Neuronal stem cell (in vitro differentiated cells): ENCODE results near the gene CXorf38.
A peak's percentile ranks its signal among the peaks of the same experiment; 100 is the strongest.

Experiments used
- DNase-seq: peaks from one replicate; pipeline ENCODE4 v3.0.0-alpha.2; 2013; ENCODE audit warnings: low spot score
- H2AFZ ChIP-seq: one replicate; pipeline ENCODE4 v1.6.1; 2013; ENCODE audit warnings: mild to moderate bottlenecking, low read length, inconsistent platforms
- H2AK5ac ChIP-seq: 2 replicates; pipeline ENCODE4 v1.6.1; 2013; ENCODE audit warnings: low read depth, mild to moderate bottlenecking, inconsistent platforms, low read length, moderate library complexity, mixed read lengths
- H2BK120ac ChIP-seq: 2 replicates; pipeline ENCODE4 v1.6.1; 2013; ENCODE audit warnings: low read depth, mild to moderate bottlenecking, inconsistent platforms, low read length, moderate library complexity, mixed read lengths
- H2BK12ac ChIP-seq: one replicate; pipeline ENCODE4 v1.6.1; 2013; ENCODE audit warnings: low read length, inconsistent platforms
- H2BK15ac ChIP-seq: 2 replicates; pipeline ENCODE4 v1.6.1; 2013; ENCODE audit warnings: mild to moderate bottlenecking, low read length, inconsistent platforms, mixed read lengths
- H2BK5ac ChIP-seq: one replicate; pipeline ENCODE4 v1.6.1; 2013; ENCODE audit warnings: inconsistent platforms, mild to moderate bottlenecking, low read length, moderate library complexity
- H3K14ac ChIP-seq: one replicate; pipeline ENCODE4 v1.6.1; 2013; ENCODE audit warnings: low read length, inconsistent platforms
- H3K18ac ChIP-seq: 2 replicates; pipeline ENCODE4 v1.6.1; 2013; ENCODE audit warnings: low read length, inconsistent platforms
- H3K23ac ChIP-seq: 2 replicates; pipeline ENCODE4 v1.6.1; 2013; ENCODE audit warnings: low read depth, mild to moderate bottlenecking, mixed read lengths, low read length, inconsistent platforms; ENCODE audit not compliant: poor library complexity
- H3K27ac ChIP-seq: replicated peaks from 3 replicates; pipeline ENCODE4 v1.5.1; 2013; ENCODE audit warnings: low read length, inconsistent platforms
- H3K27me3 ChIP-seq, 3 experiments: 2 replicates each; pipeline ENCODE4 v1.6.1; 2013; ENCODE audit warnings: low read length in 3 of 3, mild to moderate bottlenecking in 2 of 3, inconsistent platforms in 1 of 3, low read depth in 1 of 3, mixed read lengths in 1 of 3, moderate library complexity in 1 of 3; ENCODE audit not compliant: control insufficient read depth in 3 of 3, insufficient read depth in 3 of 3
- H3K36me3 ChIP-seq, 2 donors: replicated peaks in 1 of 2; 2 replicates each; pipeline ENCODE4 v1.6.1; 2013; ENCODE audit warnings: low read length in 2 of 2; ENCODE audit not compliant: control insufficient read depth in 2 of 2, insufficient read depth in 2 of 2
- H3K4ac ChIP-seq: 2 replicates; pipeline ENCODE4 v1.6.1; 2013; ENCODE audit warnings: inconsistent platforms, mild to moderate bottlenecking, low read length, moderate library complexity
- H3K4me1 ChIP-seq, 2 donors: 1 replicate in 1 of 2; 2 replicates in 1 of 2; pipeline ENCODE4 v1.6.1; 2013; ENCODE audit warnings: low read length in 2 of 2, low read depth in 1 of 2; ENCODE audit not compliant: control insufficient read depth in 2 of 2, insufficient read depth in 1 of 2
- H3K4me2 ChIP-seq: one replicate; pipeline ENCODE4 v1.6.1; 2013; ENCODE audit warnings: mild to moderate bottlenecking, low read length, inconsistent platforms; ENCODE audit not compliant: insufficient read depth, poor library complexity, severe bottlenecking
- H3K4me3 ChIP-seq, 2 donors: 2 replicates each; pipeline ENCODE4 v1.5.1; 2013; ENCODE audit warnings: low read length in 2 of 2, mild to moderate bottlenecking in 2 of 2, inconsistent platforms in 1 of 2, moderate library complexity in 1 of 2
- H3K79me1 ChIP-seq: one replicate; pipeline ENCODE4 v1.6.1; 2013; ENCODE audit warnings: low read depth, mild to moderate bottlenecking, inconsistent platforms, low read length, moderate library complexity
- H3K9ac ChIP-seq: one replicate; pipeline ENCODE4 v1.6.1; 2013; ENCODE audit warnings: mild to moderate bottlenecking, low read depth, low read length, inconsistent platforms; ENCODE audit not compliant: poor library complexity
- H3K9me3 ChIP-seq, 2 donors: replicated peaks in 1 of 2; 2 replicates each; pipeline versions ENCODE3 to v1.6.1; 2013; ENCODE audit warnings: low read length in 2 of 2, mild to moderate bottlenecking in 2 of 2, inconsistent platforms in 1 of 2, low read depth in 1 of 2, mixed read lengths in 1 of 2, moderate library complexity in 1 of 2; ENCODE audit not compliant: control insufficient read depth in 2 of 2, insufficient read depth in 1 of 2
- H4K8ac ChIP-seq: one replicate; pipeline ENCODE4 v1.6.1; 2013; ENCODE audit warnings: low read depth, mild to moderate bottlenecking, inconsistent platforms, low read length, moderate library complexity
- H4K91ac ChIP-seq: one replicate; pipeline ENCODE4 v1.6.1; 2013; ENCODE audit warnings: low read length, low read depth, mild to moderate bottlenecking, inconsistent platforms; ENCODE audit not compliant: poor library complexity
- WGBS, 2 donors: extraction: QIAGEN DNeasy Blood & Tissue Kit; methylation state at CpG; one replicate each; pipeline ENCODE4 v1.1.7; 2013; ENCODE audit warnings: missing lambda C conversion rate in 2 of 2, mixed read lengths in 1 of 2; ENCODE audit not compliant: insufficient read length in 2 of 2, insufficient replicate concordance in 1 of 2; ENCODE audit errors: extremely low coverage in 2 of 2; 5-methylcytosine and 5-hydroxymethylcytosine counted together

The CXorf38 gene

DNA sequence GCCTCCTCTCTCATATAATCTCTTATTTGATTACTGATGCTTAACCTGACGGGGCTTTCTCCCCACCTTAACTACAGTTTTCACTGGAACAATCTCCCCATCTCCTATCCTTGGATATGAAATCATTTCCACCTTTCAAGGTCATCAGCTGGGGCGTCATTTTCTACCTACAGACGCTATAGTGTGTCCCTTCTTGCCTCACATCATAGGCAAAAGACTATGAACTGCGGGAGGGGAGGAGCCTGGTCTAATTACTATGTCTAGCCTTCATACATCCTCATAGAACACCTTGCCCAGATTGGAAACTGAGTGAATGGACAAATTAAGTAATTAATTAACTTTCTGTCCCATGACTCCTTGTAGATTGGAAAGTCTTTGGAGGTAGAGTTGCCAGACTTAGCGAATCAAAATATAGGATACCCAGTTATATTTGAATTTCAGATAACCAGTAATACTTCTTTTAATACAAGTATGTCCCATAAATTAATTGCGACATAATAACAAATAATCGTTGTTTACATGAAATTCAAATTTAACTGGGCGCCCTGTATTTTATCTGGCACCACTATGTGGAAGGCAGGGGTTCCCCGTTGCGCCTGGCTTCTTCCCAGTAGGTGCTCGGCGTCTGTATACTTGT is 67.3 kb downstream of the CXorf38 start:
- no peaks in the 10 kb centered on the region for H3K9me3 ChIP-seq
- peak overlapping the region; percentile 60 for H3K9ac ChIP-seq
- H2BK12ac ChIP-seq, result no peak overlapping the region
- no peak overlapping the region for H2AK5ac ChIP-seq
- H2AFZ ChIP-seq, result peak overlapping the region; percentile 89
- no peak for DNase-seq
- no peak overlapping the region for H4K91ac ChIP-seq
- peak overlapping the region; percentile 75 to 97 for H3K4me3 ChIP-seq
- H3K4me2 ChIP-seq, result peak overlapping the region; percentile 40
- no peaks in the 10 kb centered on the region for H3K36me3 ChIP-seq
- no peak overlapping the region for H3K23ac ChIP-seq
- H3K79me1 ChIP-seq, result peaks cover 3% of the 10 kb centered on the region
- no peak overlapping the region for H2BK120ac ChIP-seq
- no peaks in the 10 kb centered on the region for H3K27me3 ChIP-seq
- peaks cover 3 to 7% of the 10 kb centered on the region in 2 donors for H3K4me1 ChIP-seq
- H3K4ac ChIP-seq, result no peak overlapping the region
- no peak overlapping the region for H3K18ac ChIP-seq
- H4K8ac ChIP-seq, result no peak overlapping the region
- no peak overlapping the region for H3K27ac ChIP-seq
- no peak overlapping the region for H2BK5ac ChIP-seq
- H2BK15ac ChIP-seq, result no peak overlapping the region
- H3K14ac ChIP-seq, result no peak overlapping the region
- no CpG with 5 or more reads among the region's 12 CpGs for WGBS, 2 donors

- Histone ChIP-seq H3K36me3 (no peaks in the 10 kb centered on the region), H2BK12ac (no peak overlapping the region), H3K9ac (no peak overlapping the region), H3K27ac (no peak overlapping the region), H3K79me1 (peaks cover 3% of the 10 kb centered on the region), H3K18ac (no peak overlapping the region), H2BK5ac (no peak overlapping the region), H3K4me1 (peaks cover 3 to 7% of the 10 kb centered on the region in 2 donors), H3K14ac (no peak overlapping the region), H4K8ac (no peak overlapping the region), H3K23ac (no peak overlapping the region), H2AK5ac (no peak overlapping the region), H4K91ac (no peak overlapping the region), H3K4me3 (no peak overlapping the region), H3K4me2 (no peak overlapping the region), H2BK15ac (no peak overlapping the region), H2AFZ (no peak overlapping the region), H3K4ac (no peak overlapping the region), H3K9me3 (no peaks in the 10 kb centered on the region), H2BK120ac (no peak overlapping the region), H3K27me3 (no peaks in the 10 kb centered on the region)
- DNase-seq, result no peak
- no CpG with 5 or more reads among the region's 3 CpGs for WGBS, 2 donors
Observed at GRCh38 chrX:40579141-40579540, 68.2 kb downstream of the CXorf38 start.

GRCh38 chrX:40578039-40578695 is 69.2 kb downstream of the CXorf38 start:
- Histone ChIP-seq H2BK120ac (no peak overlapping the region), H2BK15ac (no peak overlapping the region), H2BK5ac (no peak overlapping the region), H2AK5ac (no peak overlapping the region), H3K79me1 (peaks cover 3% of the 10 kb centered on the region), H3K4me2 (no peak overlapping the region), H3K9ac (no peak overlapping the region), H3K4me1 (peaks cover 3 to 7% of the 10 kb centered on the region in 2 donors), H4K91ac (no peak overlapping the region), H4K8ac (no peak overlapping the region), H3K23ac (no peak overlapping the region), H3K27me3 (no peaks in the 10 kb centered on the region), H3K4ac (no peak overlapping the region), H3K18ac (no peak overlapping the region), H2BK12ac (no peak overlapping the region), H3K4me3 (no peak overlapping the region), H3K9me3 (no peaks in the 10 kb centered on the region), H3K27ac (no peak overlapping the region), H3K36me3 (no peaks in the 10 kb centered on the region), H3K14ac (no peak overlapping the region), H2AFZ (no peak overlapping the region)
- WGBS, 2 donors, result no CpG with 5 or more reads among the region's 7 CpGs
- no peak for DNase-seq
